ENCODE results near the gene FAM3C.

- TF ChIP-seq POLR2AphosphoS5 (IDR thresholded peaks at IDR 0.05), result no peak
- no peak for TF ChIP-seq CTCF (IDR thresholded peaks at IDR 0.05)
- no peak for TF ChIP-seq EP300 (IDR thresholded peaks at IDR 0.05)
- no peak for TF ChIP-seq POLR2A (IDR thresholded peaks at IDR 0.05)
Measured at GRCh38 chr7:121342631-121343030, 53.5 kb downstream of the FAM3C start.

All from stomach (tissue), 4 donors.